KMS-11 (cell line): ENCODE measurements around the gene PLD4.
"Not testable (repeated sequence)": the region's sequence is repeated elsewhere in the genome, so short reads cannot be mapped to it uniquely, and the experiment has no call there.

Source experiments
- H2AFZ ChIP-seq: fragments of 200-600 bp; sonication (generic); 2 replicates; pipeline ENCODE4 v1.6.1; 2016; ENCODE audit warnings: antibody characterized with exemption, mixed run types, low read depth
- H3K27ac ChIP-seq: fragments of 200-600 bp; sonication (generic); 2 replicates; pipeline ENCODE4 v1.6.1; 2016; ENCODE audit warnings: mild to moderate bottlenecking, mixed run types
- H3K27me3 ChIP-seq: fragments of 200-600 bp; sonication (generic); 2 replicates; pipeline ENCODE4 v1.6.1; 2017; ENCODE audit warnings: mild to moderate bottlenecking, low read depth, mixed run types, moderate library complexity; ENCODE audit not compliant: insufficient read depth
- H3K36me3 ChIP-seq: fragments of 200-600 bp; sonication (generic); 2 replicates; pipeline ENCODE4 v1.6.1; 2017; ENCODE audit warnings: mild to moderate bottlenecking, mixed run types; ENCODE audit not compliant: insufficient read depth
- H3K4me1 ChIP-seq: fragments of 200-600 bp; sonication (generic); 2 replicates; pipeline ENCODE4 v1.6.1; 2016; ENCODE audit warnings: mild to moderate bottlenecking, low read depth, mixed run types; ENCODE audit not compliant: poor library complexity, severe bottlenecking
- H3K4me2 ChIP-seq: fragments of 200-600 bp; sonication (generic); 2 replicates; pipeline ENCODE4 v1.7.0; 2016; ENCODE audit warnings: mild to moderate bottlenecking, mixed run types
- H3K4me3 ChIP-seq: fragments of 200-600 bp; sonication (generic); IDR thresholded peaks from 2 replicates; pipeline ENCODE4 v1.6.1; 2017; ENCODE audit warnings: low read depth, low read length, mixed read lengths; ENCODE audit not compliant: insufficient read depth
- H3K79me2 ChIP-seq: fragments of 200-600 bp; sonication (generic); 2 replicates; pipeline ENCODE4 v1.6.1; 2016; ENCODE audit warnings: low read depth, mixed run types; ENCODE audit not compliant: insufficient read depth
- H3K9ac ChIP-seq: fragments of 200-600 bp; sonication (generic); 2 replicates; pipeline ENCODE4 v1.6.1; 2016; ENCODE audit warnings: mild to moderate bottlenecking, mixed run types
- H4K20me1 ChIP-seq: fragments of 200-600 bp; sonication (generic); 2 replicates; pipeline ENCODE4 v1.6.1; 2016; ENCODE audit warnings: mild to moderate bottlenecking, mixed run types; ENCODE audit not compliant: insufficient read depth
- CTCF ChIP-seq: fragments of 200-600 bp; sonication (generic); conservative IDR thresholded peaks from 2 replicates; pipeline ENCODE4 v1.6.1; 2017; ENCODE audit warnings: low read depth, mild to moderate bottlenecking, antibody characterized with exemption, low read length, moderate library complexity, mixed read lengths

PLD4 gene

DNA sequence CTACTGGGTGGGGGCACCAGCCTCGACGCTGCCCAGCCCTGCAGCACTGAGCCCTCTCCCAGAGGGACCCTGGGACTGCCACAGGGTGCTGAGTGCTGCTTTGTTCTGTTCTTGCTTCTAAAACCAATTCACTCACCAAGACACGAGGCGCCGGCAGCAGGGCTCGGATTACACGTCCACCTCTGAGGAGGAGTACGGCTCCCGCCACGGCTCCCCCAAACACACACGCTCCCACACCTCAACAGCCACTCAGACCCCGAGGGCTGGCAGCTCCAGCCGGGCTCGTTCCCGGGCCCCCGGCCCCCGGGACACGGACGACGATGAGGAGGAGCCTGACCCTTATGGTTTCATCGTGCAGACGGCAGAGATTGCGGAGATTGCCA lies 35.3 kb upstream of the PLD4 start:
- H4K20me1 ChIP-seq, result no peaks in the 10 kb centered on the region
- peaks cover 21% of the 10 kb centered on the region for H3K4me1 ChIP-seq
- no peak overlapping the region for H2AFZ ChIP-seq
- H3K27me3 ChIP-seq, result no peaks in the 10 kb centered on the region
- H3K4me3 ChIP-seq, result no peak overlapping the region
- H3K27ac ChIP-seq, result no peak overlapping the region
- H3K9ac ChIP-seq, result no peak overlapping the region
- H3K79me2 ChIP-seq, result no peaks in the 10 kb centered on the region
- TF ChIP-seq CTCF, result no peak
- H3K36me3 ChIP-seq, result no peaks in the 10 kb centered on the region
- no peak overlapping the region for H3K4me2 ChIP-seq

- not testable (repeated sequence) for H3K27me3 ChIP-seq, H3K9ac ChIP-seq, H3K27ac ChIP-seq, H3K4me3 ChIP-seq, H3K36me3 ChIP-seq, H3K79me2 ChIP-seq, H2AFZ ChIP-seq, H4K20me1 ChIP-seq, H3K4me2 ChIP-seq
- H3K4me1 ChIP-seq, result peaks cover 30% of the 10 kb centered on the region
These were observed 34.4 kb upstream of the PLD4 start for GRCh38 chr14:104890292-104890691.

- Histone ChIP-seq H3K9ac (no peak overlapping the region), H3K4me1 (peaks cover 35% of the 10 kb centered on the region), H3K4me2 (no peak overlapping the region), H2AFZ (no peak overlapping the region), H3K36me3 (no peaks in the 10 kb centered on the region), H3K27ac (no peak overlapping the region), H3K4me3 (no peak overlapping the region), H3K27me3 (no peaks in the 10 kb centered on the region), H3K79me2 (no peaks in the 10 kb centered on the region), H4K20me1 (no peaks in the 10 kb centered on the region)
- TF ChIP-seq CTCF, result no peak
These were observed 33.5 kb upstream of the PLD4 start for GRCh38 chr14:104891121-104891551.

- no peak for TF ChIP-seq CTCF
- H4K20me1 ChIP-seq, result no peaks in the 10 kb centered on the region
- H3K4me1 ChIP-seq, result peaks cover 41% of the 10 kb centered on the region
- no peaks in the 10 kb centered on the region for H3K36me3 ChIP-seq
- no peaks in the 10 kb centered on the region for H3K27me3 ChIP-seq
- H3K9ac ChIP-seq, result no peak overlapping the region
- H3K4me3 ChIP-seq, result no peak overlapping the region
- H2AFZ ChIP-seq, result no peak overlapping the region
- H3K4me2 ChIP-seq, result no peak overlapping the region
- no peak overlapping the region for H3K27ac ChIP-seq
- no peaks in the 10 kb centered on the region for H3K79me2 ChIP-seq
These were observed 32.8 kb upstream of the PLD4 start for GRCh38 chr14:104891664-104892530.
